22Rv1 (cell line): ENCODE results near the gene CD2AP.
A peak's percentile ranks its signal among the peaks of the same experiment; 100 is the strongest.

Experiments
- H3K27ac ChIP-seq: fragments of 450-650 bp; 2 replicates; pipeline ENCODE4 v1.5.1; 2017
- ZFX ChIP-seq: fragments of 450-650 bp; IDR thresholded peaks from 2 replicates; pipeline ENCODE4 v1.6.1; 2017; ENCODE audit warnings: antibody characterized with exemption, borderline replicate concordance
- TF ChIP-seq, protein P1 (sequence below): fragments of 450-650 bp; IDR thresholded peaks from 2 replicates; pipeline ENCODE4 v1.5.1; 2017; ENCODE audit warnings: mild to moderate bottlenecking

CD2AP gene, protein sequence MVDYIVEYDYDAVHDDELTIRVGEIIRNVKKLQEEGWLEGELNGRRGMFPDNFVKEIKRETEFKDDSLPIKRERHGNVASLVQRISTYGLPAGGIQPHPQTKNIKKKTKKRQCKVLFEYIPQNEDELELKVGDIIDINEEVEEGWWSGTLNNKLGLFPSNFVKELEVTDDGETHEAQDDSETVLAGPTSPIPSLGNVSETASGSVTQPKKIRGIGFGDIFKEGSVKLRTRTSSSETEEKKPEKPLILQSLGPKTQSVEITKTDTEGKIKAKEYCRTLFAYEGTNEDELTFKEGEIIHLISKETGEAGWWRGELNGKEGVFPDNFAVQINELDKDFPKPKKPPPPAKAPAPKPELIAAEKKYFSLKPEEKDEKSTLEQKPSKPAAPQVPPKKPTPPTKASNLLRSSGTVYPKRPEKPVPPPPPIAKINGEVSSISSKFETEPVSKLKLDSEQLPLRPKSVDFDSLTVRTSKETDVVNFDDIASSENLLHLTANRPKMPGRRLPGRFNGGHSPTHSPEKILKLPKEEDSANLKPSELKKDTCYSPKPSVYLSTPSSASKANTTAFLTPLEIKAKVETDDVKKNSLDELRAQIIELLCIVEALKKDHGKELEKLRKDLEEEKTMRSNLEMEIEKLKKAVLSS

DNA sequence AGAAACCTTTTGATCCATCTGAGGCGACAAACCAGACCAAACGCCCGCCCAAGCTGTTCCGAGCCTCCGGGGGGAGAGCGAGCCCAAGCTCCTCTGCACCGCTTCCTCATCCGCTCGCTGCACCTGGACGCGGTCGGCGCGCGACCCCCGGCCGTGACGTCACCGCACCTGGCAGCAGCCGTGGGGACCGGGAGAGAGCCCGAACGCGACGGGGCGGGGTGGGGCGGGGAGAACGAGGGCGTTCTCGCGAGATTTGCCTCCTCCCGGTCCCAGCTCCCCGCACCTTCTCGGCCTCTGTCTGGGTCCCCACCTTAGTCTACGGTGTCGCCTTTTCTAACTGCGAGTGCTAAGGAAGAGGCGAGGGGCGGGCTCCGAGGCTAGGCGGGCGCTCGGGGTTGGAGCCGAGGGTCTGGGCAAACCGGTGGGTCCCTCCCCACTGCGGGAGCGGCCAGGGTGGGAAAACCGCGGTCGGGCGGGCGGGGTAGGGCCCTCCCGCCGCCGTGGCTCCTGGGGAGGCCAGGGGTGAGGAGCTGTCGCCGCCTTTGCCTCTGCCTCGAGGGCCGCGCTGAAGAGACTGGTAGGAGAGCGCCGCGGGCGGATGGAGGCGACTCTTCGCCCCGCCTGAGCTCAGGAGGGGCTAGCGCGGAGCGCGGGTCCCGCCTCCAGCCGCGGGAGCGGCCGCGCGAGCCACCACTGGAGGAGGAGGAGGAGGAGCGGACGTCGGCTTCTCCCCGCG lies at the start of gene CD2AP:
CD2AP (plus strand) TSS at position 293 of the 736 bp plus-strand sequence. CDS start 456 bp downstream, outside the sequence.
- TF ChIP-seq, protein P1, sequence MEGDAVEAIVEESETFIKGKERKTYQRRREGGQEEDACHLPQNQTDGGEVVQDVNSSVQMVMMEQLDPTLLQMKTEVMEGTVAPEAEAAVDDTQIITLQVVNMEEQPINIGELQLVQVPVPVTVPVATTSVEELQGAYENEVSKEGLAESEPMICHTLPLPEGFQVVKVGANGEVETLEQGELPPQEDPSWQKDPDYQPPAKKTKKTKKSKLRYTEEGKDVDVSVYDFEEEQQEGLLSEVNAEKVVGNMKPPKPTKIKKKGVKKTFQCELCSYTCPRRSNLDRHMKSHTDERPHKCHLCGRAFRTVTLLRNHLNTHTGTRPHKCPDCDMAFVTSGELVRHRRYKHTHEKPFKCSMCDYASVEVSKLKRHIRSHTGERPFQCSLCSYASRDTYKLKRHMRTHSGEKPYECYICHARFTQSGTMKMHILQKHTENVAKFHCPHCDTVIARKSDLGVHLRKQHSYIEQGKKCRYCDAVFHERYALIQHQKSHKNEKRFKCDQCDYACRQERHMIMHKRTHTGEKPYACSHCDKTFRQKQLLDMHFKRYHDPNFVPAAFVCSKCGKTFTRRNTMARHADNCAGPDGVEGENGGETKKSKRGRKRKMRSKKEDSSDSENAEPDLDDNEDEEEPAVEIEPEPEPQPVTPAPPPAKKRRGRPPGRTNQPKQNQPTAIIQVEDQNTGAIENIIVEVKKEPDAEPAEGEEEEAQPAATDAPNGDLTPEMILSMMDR = peak; percentile 24
- TF ChIP-seq ZFX = no peak
- H3K27ac ChIP-seq = peak within 1 kb of the TSS; percentile 90

DNA sequence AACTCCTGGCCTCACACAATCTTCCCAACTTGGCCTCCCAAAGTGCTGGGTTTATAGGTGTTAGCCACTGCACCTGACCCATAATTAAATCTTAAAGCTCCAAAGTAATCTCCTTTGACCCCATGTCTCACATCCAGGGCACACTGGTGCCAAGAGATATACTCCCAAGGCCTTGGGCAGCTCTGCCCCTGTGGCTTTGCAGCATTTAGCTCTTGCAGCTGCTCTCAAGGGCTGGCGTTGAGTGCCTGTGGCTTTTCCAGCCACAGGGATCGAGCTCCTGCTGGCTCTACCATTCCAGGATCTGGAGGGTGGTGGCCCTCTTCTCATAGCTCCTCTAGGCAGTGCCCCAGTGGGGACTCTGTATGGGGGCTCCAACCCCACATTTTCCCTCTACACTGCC lies 49.3 kb upstream of the CD2AP start:
- no peak overlapping the region for H3K27ac ChIP-seq
- TF ChIP-seq ZFX = no peak
- TF ChIP-seq, protein P1 = no peak

DNA sequence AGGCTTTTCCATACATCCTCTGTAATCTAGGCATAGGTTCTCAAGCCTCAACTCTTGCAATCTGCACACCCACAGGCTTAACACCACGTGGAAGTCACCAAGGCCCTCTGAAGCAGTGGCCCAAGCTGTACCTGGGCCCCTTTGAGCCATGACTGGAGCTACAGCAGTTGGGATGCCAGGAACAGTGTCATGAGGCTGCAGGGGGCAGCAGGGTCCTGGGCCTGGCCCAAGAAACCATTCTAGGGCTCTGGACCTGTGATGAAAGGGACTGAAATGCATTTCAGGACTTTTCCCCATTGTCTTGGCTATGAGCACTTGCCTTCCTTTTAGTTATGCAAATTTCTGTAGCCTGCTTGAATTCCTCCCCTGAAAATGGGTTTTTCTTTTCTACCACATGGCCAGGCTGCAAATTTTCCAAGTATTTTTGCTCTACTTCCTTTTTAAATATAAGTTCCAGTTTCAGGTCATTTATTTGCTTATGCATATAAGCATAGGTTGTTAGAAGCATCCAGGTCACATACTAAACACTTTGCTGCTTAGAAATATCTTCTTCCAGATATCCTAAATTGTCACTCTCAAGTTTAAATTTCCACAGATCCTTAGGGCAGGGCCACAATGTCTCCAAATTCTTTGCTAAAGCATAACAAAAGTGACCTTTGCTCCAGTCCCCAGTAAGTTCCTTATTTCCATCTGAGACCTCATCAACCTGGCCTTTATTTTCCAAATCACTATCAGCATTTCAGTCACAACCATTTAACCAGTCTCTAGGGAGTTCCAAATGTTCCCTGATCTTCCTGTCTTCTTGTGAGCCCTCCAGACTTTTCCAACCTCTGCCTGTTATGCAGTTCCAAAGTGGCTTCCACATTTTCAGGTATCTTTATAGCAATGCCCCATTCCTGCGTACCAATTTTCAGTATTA lies 48.6 kb upstream of the CD2AP start:
- H3K27ac ChIP-seq = no peak overlapping the region
- no peak for TF ChIP-seq ZFX
- TF ChIP-seq, protein P1 = no peak

DNA sequence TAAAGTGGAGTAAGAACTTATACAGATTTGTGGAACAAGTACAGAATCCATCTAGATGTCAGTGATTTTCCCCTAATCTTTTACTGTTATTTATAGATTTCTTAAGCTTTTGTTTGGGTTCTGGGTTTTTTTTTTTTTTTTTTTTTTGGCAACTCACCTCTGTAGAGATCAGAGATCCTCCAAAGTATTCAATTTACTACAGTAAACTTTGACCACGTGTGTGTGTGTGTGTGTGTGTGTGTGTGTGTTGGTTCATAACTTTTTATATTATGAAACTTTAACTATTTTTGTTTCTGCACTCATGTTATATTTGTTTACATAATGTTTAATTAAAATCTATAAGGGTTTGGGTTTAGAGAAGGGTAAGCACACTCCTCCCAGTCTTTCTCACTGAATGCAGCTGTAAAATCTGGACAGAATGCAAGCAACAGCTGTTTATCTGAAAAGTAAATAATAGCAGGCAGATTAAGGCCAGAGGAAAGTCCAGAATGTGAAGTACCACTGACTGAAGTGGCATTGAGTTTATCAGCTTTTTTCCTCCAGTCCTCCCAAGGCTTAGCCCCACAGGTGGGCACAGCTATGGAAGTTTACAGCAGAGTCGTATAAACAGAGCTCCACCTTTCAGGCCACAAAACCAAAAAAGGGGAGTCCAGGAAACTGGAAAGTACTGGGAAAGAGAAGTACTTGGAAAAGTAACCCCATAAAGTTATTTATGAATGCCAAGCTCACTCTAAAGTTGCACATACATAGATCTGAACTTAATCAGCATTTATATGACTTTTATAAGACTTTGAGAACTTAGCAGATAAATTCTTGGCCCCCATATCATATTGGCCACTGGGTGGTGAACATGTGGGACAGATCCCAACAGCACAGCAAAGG lies 43.0 kb upstream of the CD2AP start:
- no peak for TF ChIP-seq ZFX
- TF ChIP-seq, protein P1 = no peak
- no peak overlapping the region for H3K27ac ChIP-seq

DNA sequence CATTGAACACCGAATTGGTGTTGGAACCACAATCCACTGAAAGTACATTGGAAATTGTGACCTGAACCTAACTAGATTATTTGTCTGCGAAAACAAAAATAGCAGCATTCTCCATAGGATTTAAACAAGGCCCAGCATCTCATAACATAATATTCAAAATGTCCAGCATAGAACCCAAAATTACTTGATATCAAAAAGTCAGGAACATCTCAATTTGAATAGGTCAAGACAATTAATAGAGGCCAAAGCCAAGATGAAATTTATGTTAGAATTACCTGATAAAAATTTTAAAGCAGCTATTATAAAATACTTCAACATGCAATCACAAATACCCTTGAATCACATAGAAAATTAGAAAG lies 42.4 kb upstream of the CD2AP start:
- H3K27ac ChIP-seq = no peak overlapping the region
- TF ChIP-seq, protein P1 = no peak

DNA sequence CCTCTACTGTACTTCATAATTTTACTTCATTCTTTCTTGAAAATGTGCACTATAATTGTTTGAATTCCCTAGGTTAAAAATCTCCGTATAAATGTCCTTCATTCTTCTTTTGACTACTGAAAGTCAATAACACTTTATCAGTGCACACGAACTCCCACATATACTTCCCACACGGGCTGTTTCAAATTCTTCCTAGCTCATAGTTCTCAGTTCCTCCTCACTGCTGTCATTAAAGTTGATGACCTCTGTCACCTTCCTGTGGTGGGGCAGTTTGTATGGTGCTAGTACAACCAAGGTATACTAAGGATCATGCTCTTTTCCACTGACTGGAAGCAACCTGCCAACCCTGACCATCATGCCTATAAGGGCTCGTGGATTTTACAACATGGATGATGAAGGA lies 40.0 kb upstream of the CD2AP start:
- no peak overlapping the region for H3K27ac ChIP-seq
- TF ChIP-seq, protein P1 = no peak
